HuH-7.5 (cell line): ENCODE results near the gene BRD3OS.
A peak's percentile ranks its signal among the peaks of the same experiment; 100 is the strongest.

ENCODE experiments used
- DNase-seq: peaks from one replicate; pipeline ENCODE4 v3.0.0; 2011; ENCODE audit warnings: low spot score

BRD3OS gene

DNA sequence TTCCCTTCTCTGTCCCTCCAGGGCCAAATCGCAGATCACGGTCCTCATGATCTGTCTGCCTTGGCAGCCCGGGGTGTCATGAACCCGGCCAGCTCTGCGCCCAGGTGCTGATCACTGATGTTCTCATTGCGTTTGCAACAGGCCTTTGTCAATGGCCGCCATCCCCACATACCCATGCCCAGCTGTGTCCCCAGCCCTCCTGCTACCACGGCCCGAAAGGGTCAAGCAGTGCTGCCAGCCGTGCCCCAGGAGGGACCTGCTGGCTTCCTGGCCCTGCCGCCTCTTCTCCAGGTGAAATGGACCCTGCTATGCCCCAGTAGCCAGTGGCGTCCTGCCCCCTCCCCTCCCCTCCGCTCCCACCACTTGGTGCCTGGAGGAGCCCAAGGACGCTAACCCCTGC, 20.4 kb upstream of the BRD3OS start:
- DNase-seq = no peak

GRCh38 chr9:134005381-134005780, 19.9 kb upstream of the BRD3OS start:
- no peak for DNase-seq

- no peak for DNase-seq
Observed at GRCh38 chr9:134007150-134007549, 18.1 kb upstream of the BRD3OS start.

- no peak for DNase-seq
Observed at GRCh38 chr9:134007571-134007970, 17.7 kb upstream of the BRD3OS start.

DNA sequence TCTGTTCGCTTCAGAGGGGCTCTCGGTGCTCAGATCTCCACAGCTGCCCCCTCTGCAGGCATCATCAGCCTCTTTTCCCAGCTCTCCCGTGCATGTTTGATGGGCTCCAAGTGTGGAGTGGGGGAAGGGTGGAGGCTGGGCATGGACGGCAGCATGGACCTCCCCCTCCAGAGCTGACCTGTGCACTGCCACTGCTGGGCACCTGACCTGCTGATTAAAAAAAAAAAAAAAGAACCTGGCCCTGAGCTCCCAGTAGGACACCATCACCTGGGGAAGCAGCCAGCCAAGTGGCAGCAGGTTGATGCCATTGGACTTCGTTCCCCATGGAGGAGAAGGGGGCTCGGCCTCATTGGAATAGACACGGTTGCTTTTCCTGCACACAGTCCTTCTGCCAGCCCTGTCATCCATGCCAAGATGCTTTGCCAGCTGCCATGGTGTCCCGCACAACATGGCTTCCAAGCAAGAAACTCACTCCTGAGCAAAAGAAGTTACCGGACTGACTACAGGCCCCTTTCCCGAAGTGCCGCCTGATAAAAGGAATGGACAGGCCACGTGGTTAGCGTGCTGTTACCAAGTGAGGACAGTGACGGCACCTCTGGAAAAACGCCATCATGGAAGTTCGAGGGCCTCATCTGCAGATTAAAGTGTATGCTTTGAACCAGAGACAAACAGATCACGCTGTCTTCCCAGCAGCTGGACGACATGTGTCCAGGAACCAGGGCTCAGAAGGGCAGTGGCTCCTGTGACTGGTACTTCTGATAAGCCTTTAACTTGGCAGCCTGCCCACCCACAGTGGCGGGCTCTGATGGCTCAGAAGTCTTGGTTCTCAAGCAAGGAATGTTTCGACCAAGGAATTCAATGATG, 14.7 kb upstream of the BRD3OS start:
- no peak for DNase-seq

- no peak for DNase-seq
Observed at GRCh38 chr9:134011401-134011800, 13.9 kb upstream of the BRD3OS start.

- DNase-seq = no peak
Observed at GRCh38 chr9:134014946-134015345, 10.3 kb upstream of the BRD3OS start.

DNA sequence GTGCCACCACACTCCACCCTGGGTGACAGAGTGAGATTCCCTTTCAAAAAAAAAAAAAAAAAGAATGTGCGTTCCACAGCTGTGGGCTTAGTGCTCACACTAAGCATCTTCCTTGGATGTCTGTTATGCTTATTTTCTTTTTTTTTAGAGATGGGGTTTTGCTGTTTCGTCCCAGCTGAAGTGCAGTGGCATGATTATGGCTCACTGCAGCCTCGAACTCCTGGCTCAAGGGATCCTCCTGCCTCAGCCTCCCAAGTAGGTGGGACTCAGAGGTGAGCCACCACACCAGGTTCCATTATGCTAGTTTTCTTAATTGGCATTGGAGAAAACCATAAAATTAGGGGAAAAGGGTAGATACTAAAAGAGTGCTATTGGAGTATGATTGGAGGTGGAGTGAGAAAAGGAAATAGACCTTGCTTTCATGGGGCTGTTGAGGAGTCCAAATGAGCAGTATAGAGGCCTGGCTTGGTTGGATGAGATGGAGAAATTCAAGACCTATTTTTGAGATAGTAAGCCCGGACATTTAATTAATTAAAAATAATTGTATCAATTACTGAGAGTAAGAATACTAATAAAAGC, 978 bp upstream of the BRD3OS start:
- no peak for DNase-seq

DNA sequence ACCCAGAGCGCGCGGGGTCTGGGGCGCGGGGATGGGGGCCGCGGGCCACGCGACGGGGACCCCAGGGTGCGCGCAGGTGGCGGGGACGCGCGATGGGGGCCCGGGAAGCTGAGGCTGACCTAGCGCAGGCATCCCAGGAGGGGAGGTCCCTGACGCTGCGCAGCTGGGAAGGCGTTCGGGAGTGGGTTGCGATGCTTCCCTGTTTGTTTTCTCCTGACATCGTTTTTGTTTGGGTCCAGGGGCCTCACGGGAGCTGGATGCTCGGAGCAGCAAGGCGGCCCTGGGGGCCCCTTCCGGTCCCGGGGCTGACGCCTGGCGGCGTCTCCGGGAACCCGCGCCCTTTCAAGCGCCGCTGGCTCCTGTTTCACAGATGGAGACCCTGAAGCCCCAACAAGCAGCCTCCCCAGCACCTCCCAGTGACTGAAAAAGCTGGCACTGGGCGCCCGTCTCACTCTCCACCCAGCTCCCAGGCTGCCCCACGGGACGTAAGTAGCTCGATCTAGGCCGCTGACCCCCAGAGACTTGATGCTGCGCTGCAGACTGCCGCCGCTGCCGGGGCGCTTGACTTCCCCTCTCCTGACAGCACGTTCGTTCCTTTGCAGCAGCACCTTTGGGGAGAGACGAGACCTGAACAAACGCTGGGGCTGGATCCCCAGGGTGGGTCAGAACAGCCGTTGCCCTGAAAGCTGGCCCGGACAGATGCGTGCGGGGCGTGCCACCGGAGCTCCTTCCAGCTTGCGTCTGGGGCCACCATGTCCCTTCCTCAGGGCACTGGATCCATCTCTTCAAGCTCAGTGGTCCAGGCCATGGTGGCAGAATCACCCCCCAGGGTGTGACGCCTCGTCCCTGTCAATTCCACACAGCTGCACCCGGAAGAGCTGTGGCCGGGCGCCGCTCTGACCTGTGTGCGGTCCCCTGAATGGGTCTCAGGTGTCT, 593 bp downstream of the BRD3OS start:
- peak; percentile 60 for DNase-seq

DNA sequence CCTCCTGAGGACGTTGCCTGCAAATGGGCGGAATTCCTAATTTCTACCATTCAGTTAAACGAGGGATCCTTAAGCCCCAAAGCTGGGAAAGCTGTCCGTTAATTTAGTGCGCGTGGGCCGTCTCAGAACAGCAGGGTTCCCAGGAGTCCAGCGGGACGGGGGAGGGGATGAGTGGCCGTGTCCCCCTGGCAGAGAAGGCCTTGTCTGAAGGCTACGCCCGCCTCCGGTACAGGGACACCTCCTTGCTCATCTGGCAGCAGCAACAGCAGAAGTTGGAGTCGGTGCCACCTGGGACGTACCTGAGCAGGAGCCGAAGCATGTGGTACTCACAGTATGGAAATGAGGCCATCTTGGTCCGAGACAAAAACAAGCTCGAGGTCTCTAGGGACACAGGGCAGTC, 1.3 kb downstream of the BRD3OS start:
- DNase-seq = no peak

- DNase-seq = no peak
Observed at GRCh38 chr9:134026981-134027380, 1.7 kb downstream of the BRD3OS start.

DNA sequence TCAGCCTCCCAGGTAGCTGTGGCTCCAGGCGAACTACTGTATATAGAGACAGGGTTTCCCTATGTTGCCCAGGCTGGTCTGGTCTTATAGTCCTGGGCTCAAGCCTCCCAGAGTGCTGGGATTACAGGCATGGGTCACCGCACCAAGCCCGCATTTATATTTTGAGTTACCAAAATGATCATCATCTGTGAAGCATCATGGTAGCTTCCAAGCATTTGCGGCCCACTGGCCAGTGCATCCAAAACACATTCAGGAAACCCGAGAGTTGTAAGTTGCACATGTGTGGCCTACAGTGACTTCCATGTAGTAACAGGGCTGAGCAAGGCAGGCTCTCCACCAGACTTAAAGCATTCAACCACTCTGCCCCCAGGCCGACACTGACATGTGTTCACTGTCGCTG, 2.3 kb downstream of the BRD3OS start:
- DNase-seq = no peak

GRCh38 chr9:134028076-134028475, 2.8 kb downstream of the BRD3OS start:
- no peak for DNase-seq

- DNase-seq = no peak
Observed at GRCh38 chr9:134028575-134029247, 3.4 kb downstream of the BRD3OS start.

DNA sequence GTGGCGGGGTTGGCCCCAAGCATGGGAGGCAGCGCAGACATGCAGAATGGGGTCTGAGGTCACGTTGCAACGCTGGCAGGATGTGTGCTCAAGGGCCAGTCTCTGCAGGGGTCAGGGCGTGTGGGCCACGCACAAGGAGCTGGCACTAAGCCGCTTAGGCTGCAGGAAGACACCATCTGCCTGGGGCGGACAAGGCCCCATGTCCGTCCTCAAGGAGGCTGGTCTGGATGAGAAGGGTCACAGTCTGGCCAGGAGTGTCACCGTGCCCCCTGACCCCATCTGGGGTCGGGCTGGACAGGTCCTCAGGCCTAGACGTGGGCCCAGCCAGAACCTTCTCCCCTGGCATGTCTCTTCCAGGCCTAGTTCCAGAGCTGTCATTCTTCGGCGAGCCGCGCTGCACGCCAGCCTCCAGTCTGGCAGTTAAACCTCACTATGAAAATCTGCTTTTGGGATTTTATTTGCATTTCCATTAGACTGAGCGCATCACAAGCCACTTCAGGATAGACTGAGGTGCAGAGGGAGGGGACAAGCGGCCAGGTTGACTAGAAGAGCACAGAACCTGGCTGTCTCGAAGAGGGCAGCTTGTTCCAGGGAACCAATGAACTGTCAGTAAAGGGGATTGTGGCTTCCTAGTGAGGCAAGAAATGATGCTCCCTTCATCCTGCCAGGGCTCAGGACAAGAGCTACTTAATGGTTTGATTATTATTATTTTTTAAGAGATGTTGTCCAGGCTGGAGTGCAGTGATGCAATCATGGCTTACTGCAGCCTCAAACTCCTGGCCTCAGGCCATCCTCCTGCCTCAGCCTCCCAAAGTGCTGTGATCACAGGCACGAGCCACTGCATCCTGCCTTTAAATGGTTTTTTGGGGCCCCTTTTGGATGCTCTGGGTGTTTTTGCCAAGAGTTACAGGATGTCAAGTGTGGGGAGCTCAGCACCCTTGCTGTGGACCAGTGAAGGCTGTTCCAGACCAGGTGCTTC, 4.3 kb downstream of the BRD3OS start:
- no peak for DNase-seq

GRCh38 chr9:134030821-134031470, 5.7 kb downstream of the BRD3OS start:
- DNase-seq = no peak

DNA sequence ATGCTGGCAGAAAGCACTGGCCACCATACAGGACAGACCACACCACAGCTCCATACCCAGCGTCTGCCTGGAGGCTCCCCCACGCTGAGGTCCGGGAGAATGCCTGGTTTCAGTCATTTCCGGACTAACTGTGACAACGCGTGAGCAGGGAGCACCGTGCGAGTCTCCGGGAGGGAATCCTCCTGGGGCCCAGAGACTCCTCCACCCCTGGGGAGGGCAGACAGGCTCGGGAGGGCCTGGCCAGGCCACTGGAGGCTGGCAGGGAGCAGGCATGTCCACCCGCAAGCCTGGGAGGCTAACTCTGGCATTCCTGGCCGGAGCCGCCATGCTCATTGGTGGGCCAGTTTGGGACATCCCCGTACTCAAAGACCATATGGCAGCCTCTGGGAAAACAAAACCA, 6.5 kb downstream of the BRD3OS start:
- DNase-seq = no peak

- DNase-seq = no peak
Observed at GRCh38 chr9:134032456-134033222, 7.4 kb downstream of the BRD3OS start.

GRCh38 chr9:134033516-134034214, 8.4 kb downstream of the BRD3OS start:
- no peak for DNase-seq
